MCF 10A (cell line): Measurements from ENCODE around the gene ZNF592. TPM values are rescaled to one million over a fixed set of nuclear protein-coding genes. Genes with fewer than 3 reads are reported as not detected.

Experiments
- BruUV-seq: library from RNA; stranded (reverse); fragments of 400-500 nt; replicated peaks from 2 replicates; lab custom pipeline; 2021; lab: Mats Ljungman, UMichigan
- CTCF ChIA-PET: fragments of 300-600 bp; sonication (Branson Sonifier 250); formaldehyde crosslinking; extraction: SDS; loops from one replicate; lab custom pipeline; 2021; ENCODE audit warnings: antibody characterized with exemption, inconsistent platforms; lab: Yijun Ruan, JAX
- POLR2A ChIA-PET: fragments of 300-600, 350-650 bp; sonication (Branson Sonifier 250); formaldehyde crosslinking; extraction: SDS; loops from one replicate; lab custom pipeline; 2020; ENCODE audit warnings: antibody characterized with exemption, inconsistent platforms; lab: Yijun Ruan, JAX
- DNase-seq: peaks from one replicate; pipeline ENCODE4 v3.0.0-alpha.2; 2018; ENCODE audit not compliant: unreplicated experiment
- H3K27ac Mint-ChIP-seq: one replicate; pipeline ENCODE4 v1.8.0; 2022; ENCODE audit warnings: mild to moderate bottlenecking, low read depth, mixed read lengths; ENCODE audit not compliant: unreplicated experiment
- H3K27me3 Mint-ChIP-seq: one replicate; pipeline ENCODE4 v1.8.0; 2022; ENCODE audit warnings: mixed read lengths; ENCODE audit not compliant: insufficient read depth, unreplicated experiment
- H3K36me3 Mint-ChIP-seq: one replicate; pipeline ENCODE4 v1.8.0; 2022; ENCODE audit warnings: mild to moderate bottlenecking, moderate library complexity, mixed read lengths; ENCODE audit not compliant: insufficient read depth, unreplicated experiment
- H3K4me1 Mint-ChIP-seq: one replicate; pipeline ENCODE4 v1.8.0; 2022; ENCODE audit warnings: mixed read lengths; ENCODE audit not compliant: insufficient read depth, unreplicated experiment
- H3K4me3 Mint-ChIP-seq: one replicate; pipeline ENCODE4 v1.8.0; 2022; ENCODE audit warnings: mild to moderate bottlenecking, moderate library complexity, mixed read lengths; ENCODE audit not compliant: unreplicated experiment
- H3K9me3 Mint-ChIP-seq: one replicate; pipeline ENCODE4 v1.8.0; 2022; ENCODE audit warnings: mixed read lengths; ENCODE audit not compliant: unreplicated experiment
- intact Hi-C: fragments of 100-400 bp; cut with micrococcal nuclease; formaldehyde crosslinking; loops from 2 replicates; pipeline ENCODE4 v1.14.1; 2022
- total RNA-seq: library from RNA; stranded (reverse); gene quantifications from 2 replicates; pipeline ENCODE4 v1.2.3, GENCODE V29; 2022
- TF ChIP-seq, protein P1 (sequence below): fragments of 200-600 bp; IDR thresholded peaks from one replicate; pipeline ENCODE4 v1.8.0; 2022; ENCODE audit warnings: antibody characterized with exemption, mild to moderate bottlenecking; ENCODE audit not compliant: unreplicated experiment

The ZNF592 gene
- total RNA-seq, 1 experiment from 2014 or later = 27.5 TPM

DNA sequence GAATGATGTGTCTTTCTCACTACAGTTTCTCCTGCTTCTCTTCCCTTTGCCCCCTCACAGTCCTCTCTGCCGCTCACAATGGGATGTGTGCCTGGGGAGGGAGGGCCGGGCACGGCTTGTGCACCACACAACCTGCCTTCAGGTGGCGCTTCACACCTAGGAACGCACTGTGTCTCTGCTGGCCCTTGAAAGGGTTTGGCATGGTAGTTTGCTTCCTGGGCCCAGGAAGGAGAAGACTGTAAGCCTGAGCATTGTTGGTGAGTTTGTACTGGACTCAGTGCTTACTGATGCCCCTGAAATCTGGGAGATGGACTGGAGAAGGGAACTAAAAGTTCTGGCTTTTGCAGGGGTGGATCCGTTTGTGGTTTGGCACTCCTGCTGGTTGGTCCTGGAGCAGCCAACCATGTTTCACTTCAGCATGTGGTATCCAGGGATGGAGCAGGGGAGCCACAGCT, 78.0 kb downstream of the ZNF592 start:
- ChIA-PET CTCF (interaction anchor here (0.6 kb wide), 1 partner anchor 38 kb away, joined by 3 read pairs; no protein-coding TSS in a partner anchor), POLR2A (no interaction called here)
- H3K27ac Mint-ChIP-seq = no peak overlapping the region
- no peak overlapping the region for H3K4me3 Mint-ChIP-seq
- H3K4me1 Mint-ChIP-seq = no peaks in the 10 kb centered on the region
- DNase-seq = peak; percentile 65
- intact Hi-C loops = no loop called here
- H3K9me3 Mint-ChIP-seq = no peaks in the 10 kb centered on the region
- no TSS peak for BruUV-seq
- H3K27me3 Mint-ChIP-seq = peaks cover 11% of the 10 kb centered on the region
- TF ChIP-seq, protein P1, sequence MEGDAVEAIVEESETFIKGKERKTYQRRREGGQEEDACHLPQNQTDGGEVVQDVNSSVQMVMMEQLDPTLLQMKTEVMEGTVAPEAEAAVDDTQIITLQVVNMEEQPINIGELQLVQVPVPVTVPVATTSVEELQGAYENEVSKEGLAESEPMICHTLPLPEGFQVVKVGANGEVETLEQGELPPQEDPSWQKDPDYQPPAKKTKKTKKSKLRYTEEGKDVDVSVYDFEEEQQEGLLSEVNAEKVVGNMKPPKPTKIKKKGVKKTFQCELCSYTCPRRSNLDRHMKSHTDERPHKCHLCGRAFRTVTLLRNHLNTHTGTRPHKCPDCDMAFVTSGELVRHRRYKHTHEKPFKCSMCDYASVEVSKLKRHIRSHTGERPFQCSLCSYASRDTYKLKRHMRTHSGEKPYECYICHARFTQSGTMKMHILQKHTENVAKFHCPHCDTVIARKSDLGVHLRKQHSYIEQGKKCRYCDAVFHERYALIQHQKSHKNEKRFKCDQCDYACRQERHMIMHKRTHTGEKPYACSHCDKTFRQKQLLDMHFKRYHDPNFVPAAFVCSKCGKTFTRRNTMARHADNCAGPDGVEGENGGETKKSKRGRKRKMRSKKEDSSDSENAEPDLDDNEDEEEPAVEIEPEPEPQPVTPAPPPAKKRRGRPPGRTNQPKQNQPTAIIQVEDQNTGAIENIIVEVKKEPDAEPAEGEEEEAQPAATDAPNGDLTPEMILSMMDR = peak; percentile 25
- H3K36me3 Mint-ChIP-seq = no peaks in the 10 kb centered on the region

DNA sequence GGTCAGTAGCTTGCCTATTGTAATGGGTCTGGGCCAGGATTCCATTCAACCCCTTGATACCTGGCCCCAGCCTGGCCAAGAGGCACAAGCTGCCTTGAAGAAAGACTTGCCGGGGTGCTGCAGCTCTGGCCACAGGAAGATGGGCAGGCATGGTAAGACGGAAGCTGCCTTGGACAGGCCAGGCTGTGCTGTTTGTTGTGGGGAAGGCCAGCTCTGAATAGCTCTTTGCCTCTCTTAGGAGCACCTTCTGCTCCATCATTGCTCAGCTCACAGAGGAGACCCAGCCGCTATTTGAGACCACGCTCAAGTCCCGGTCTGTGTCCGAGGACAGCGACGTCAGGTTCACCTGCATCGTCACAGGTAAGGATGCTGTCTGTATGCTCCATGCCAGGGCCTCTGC, 78.9 kb downstream of the ZNF592 start:
- no peak overlapping the region for H3K4me3 Mint-ChIP-seq
- no peak overlapping the region for H3K27ac Mint-ChIP-seq
- ChIA-PET POLR2A (no interaction called here), CTCF (interaction anchor here (0.6 kb wide), 1 partner anchor 101 kb away, joined by 3 read pairs; no protein-coding TSS in a partner anchor)
- H3K4me1 Mint-ChIP-seq = no peaks in the 10 kb centered on the region
- TF ChIP-seq, protein P1 = no peak
- peaks cover 6% of the 10 kb centered on the region for H3K27me3 Mint-ChIP-seq
- H3K36me3 Mint-ChIP-seq = no peaks in the 10 kb centered on the region
- intact Hi-C loops = no loop called here
- no peaks in the 10 kb centered on the region for H3K9me3 Mint-ChIP-seq
- no peak for DNase-seq
- no TSS peak for BruUV-seq

DNA sequence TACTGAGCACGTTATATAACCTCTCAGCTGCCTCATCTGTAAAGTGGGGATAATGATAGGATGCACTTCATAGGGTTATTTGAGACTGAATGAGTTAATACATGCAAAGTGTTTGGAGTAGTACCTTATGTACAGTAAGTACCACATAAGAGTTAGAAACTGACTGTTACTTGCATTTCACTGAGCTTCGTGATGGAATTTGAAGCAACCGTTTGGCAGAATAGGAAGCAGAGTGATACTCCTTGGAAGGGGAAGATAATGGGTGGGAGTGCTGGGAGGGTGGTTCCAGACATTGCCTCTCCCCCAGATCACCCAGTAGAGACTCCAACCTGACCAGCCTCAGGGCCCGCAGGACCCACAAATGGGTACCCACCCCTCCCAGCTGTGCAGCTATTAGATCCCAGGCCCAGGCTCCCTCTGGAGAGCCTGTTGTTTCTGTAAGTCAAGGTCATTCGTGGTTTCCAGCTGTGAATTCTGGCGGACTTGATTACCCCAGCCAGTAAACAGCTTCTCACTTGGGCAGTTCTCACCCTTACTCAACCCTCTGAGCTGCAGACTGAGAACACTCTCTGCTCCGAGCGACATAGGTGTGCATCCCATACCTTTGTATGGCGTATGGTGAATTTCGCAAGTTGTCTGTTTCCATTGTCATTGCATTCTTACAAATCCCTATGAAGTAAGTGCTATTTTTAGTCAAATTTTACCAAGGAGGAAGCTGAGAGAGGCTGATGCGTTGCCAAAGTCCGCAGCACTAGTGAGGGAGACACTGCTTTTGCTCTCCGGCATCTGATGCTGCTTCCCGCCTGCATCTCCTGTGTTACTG, 79.9 kb downstream of the ZNF592 start:
- H3K36me3 Mint-ChIP-seq = no peaks in the 10 kb centered on the region
- H3K4me3 Mint-ChIP-seq = no peak overlapping the region
- peaks cover 13% of the 10 kb centered on the region for H3K27me3 Mint-ChIP-seq
- no peak for DNase-seq
- H3K4me1 Mint-ChIP-seq = no peaks in the 10 kb centered on the region
- intact Hi-C loops = no loop called here
- CTCF ChIA-PET = interaction anchor here (0.6 kb wide), 2 partner anchors 102 to 1439 kb away, joined by 3 to 4 read pairs; no protein-coding TSS in a partner anchor
- BruUV-seq = no TSS peak
- no peaks in the 10 kb centered on the region for H3K9me3 Mint-ChIP-seq
- no peak overlapping the region for H3K27ac Mint-ChIP-seq
- TF ChIP-seq, protein P1 = no peak
- POLR2A ChIA-PET = no interaction called here

DNA sequence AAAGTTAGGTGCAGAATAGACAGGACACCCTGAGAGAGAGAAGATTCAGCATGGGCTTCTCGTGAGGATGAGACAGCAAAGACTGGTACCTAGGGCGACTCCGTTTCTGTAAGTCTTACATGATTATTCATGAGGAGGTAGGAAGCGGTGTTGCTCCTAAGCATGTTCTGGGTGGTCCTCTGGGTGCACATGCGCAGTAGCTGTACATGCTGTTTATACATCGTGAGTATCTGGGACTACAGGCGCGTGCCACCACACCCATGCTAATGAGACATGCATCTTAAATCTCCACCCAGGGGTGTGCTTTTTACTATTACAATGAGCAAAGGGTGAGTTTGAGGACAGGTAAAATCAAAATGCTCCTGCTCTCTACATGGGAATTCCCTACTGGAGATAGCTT, 81.0 kb downstream of the ZNF592 start:
- Mint-ChIP-seq H3K27me3 (peaks cover 13% of the 10 kb centered on the region), H3K36me3 (no peaks in the 10 kb centered on the region), H3K4me3 (no peak overlapping the region), H3K27ac (no peak overlapping the region), H3K9me3 (no peaks in the 10 kb centered on the region), H3K4me1 (no peaks in the 10 kb centered on the region)
- ChIA-PET CTCF (interaction anchor here (0.6 kb wide), 1 partner anchor 193 kb away, joined by 3 read pairs; no protein-coding TSS in a partner anchor), POLR2A (no interaction called here)
- intact Hi-C loops = no loop called here
- DNase-seq = no peak
- TF ChIP-seq, protein P1 = no peak
- no TSS peak for BruUV-seq
